ENCODE data around the gene MARCO.

The MARCO gene

DNA sequence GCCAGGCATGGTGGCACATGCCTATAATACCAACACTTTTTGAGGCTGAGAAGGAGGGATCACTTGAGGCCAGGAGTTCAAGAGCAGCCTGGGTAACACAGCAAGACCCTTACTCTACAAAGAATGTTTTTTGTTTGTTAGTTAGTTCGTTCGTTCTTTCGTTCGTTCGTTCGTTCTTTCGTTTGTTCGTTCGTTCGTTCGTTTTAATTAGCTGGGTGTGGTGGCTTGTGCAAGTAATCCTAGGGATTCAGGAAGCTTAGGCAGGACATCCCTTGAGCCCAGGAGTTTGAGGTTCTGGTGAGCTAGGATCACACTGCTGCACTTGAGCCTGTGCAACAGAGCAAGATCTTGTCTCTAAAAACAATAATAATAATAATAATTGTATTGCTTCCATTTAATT is 98.7 kb downstream of the MARCO start:
- no peak for DNase-seq (ENCODE audit: low read depth)

Data from fibroblast of gingiva (primary cell).